Neural cell (in vitro differentiated cells): ENCODE results near the gene CENPS. TPM values are rescaled to one million over a fixed set of nuclear protein-coding genes. Genes with fewer than 3 reads are reported as not detected.

Experiments used
- H2AFZ ChIP-seq: fragments of 200-600, 300-800 bp; sonication (generic), shearing (Covaris generic); 2 replicates; pipeline ENCODE4 v1.6.0; 2014; ENCODE audit warnings: low read depth, mild to moderate bottlenecking, antibody characterized with exemption, low read length, moderate library complexity
- H3F3A ChIP-seq: fragments of 200-600 bp; shearing (Covaris generic); 2 replicates; pipeline ENCODE4 v1.6.1; 2016; ENCODE audit warnings: mild to moderate bottlenecking, moderate library complexity, mixed read lengths, antibody characterized with exemption, low read length; ENCODE audit not compliant: insufficient read depth, poor library complexity, severe bottlenecking
- H3K27ac ChIP-seq: fragments of 200-600, 300-800 bp; sonication (generic), shearing (Covaris generic); 2 replicates; pipeline ENCODE4 v1.5.1; 2014; ENCODE audit warnings: mild to moderate bottlenecking, low read length, moderate library complexity
- H3K27me3 ChIP-seq: fragments of 300-800, 200-600 bp; sonication (generic), shearing (Covaris generic); 2 replicates; pipeline ENCODE4 v1.6.0; 2014; ENCODE audit warnings: mild to moderate bottlenecking, low read depth, low read length, moderate library complexity; ENCODE audit not compliant: insufficient read depth
- H3K36me3 ChIP-seq: fragments of 300-800, 200-600 bp; sonication (generic), shearing (Covaris generic); 2 replicates; pipeline ENCODE4 v1.5.1; 2014; ENCODE audit warnings: mild to moderate bottlenecking, antibody characterized with exemption, low read length, moderate library complexity; ENCODE audit not compliant: insufficient read depth
- H3K4me2 ChIP-seq: fragments of 300-800, 200-600 bp; sonication (generic), shearing (Covaris generic); 2 replicates; pipeline ENCODE4 v1.6.0; 2014; ENCODE audit warnings: mild to moderate bottlenecking, low read length
- H3K4me3 ChIP-seq: fragments of 300-800, 200-600 bp; sonication (generic), shearing (Covaris generic); 2 replicates; pipeline ENCODE4 v1.5.1; 2014; ENCODE audit warnings: mild to moderate bottlenecking, low read length, moderate library complexity
- H3K79me2 ChIP-seq: fragments of 200-600 bp; shearing (Covaris generic); replicated peaks from 2 replicates; pipeline ENCODE4 v1.6.0; 2014; ENCODE audit warnings: mild to moderate bottlenecking, low read length, moderate library complexity; ENCODE audit not compliant: insufficient read depth
- H3K9ac ChIP-seq: fragments of 300-800, 200-600 bp; sonication (generic), shearing (Covaris generic); 2 replicates; pipeline ENCODE4 v1.6.1; 2016; ENCODE audit warnings: mild to moderate bottlenecking, low read length, mixed read lengths
- H3K9me2 ChIP-seq: fragments of 200-600 bp; shearing (Covaris generic); 2 replicates; pipeline ENCODE4 v1.6.1; 2016; ENCODE audit warnings: mild to moderate bottlenecking, low read length, mixed read lengths; ENCODE audit not compliant: insufficient read depth
- H3K9me3 ChIP-seq: fragments of 200-600, 300-800 bp; sonication (generic), shearing (Covaris generic); 2 replicates; pipeline ENCODE4 v1.6.1; 2016; ENCODE audit warnings: mild to moderate bottlenecking, mixed run types, low read length, moderate library complexity, mixed read lengths
- H4K20me1 ChIP-seq: fragments of 200-600 bp; shearing (Covaris generic); 2 replicates; pipeline ENCODE4 v1.6.1; 2016; ENCODE audit warnings: mild to moderate bottlenecking, mixed run types; ENCODE audit not compliant: insufficient read depth
- CTCF ChIP-seq: fragments of 450-650 bp; IDR thresholded peaks from 2 replicates; pipeline ENCODE4 v1.5.1; 2014; ENCODE audit warnings: antibody characterized with exemption, mild to moderate bottlenecking, moderate library complexity; ENCODE audit not compliant: poor library complexity, severe bottlenecking
- EP300 ChIP-seq: fragments of 450-650 bp; conservative IDR thresholded peaks from 2 replicates; pipeline ENCODE4 v1.6.1; 2014; ENCODE audit warnings: antibody characterized with exemption, mild to moderate bottlenecking, moderate library complexity; ENCODE audit not compliant: poor library complexity, severe bottlenecking
- EZH2 ChIP-seq: fragments of 200-600, 300-800 bp; shearing (Covaris generic), sonication (generic); IDR thresholded peaks from 2 replicates; pipeline ENCODE4 v1.6.1; 2014; ENCODE audit warnings: antibody characterized with exemption, low read length, borderline replicate concordance, mild to moderate bottlenecking; ENCODE audit not compliant: insufficient read depth, poor library complexity, severe bottlenecking
- MXI1 ChIP-seq: fragments of 450-650 bp; conservative IDR thresholded peaks from 2 replicates; pipeline ENCODE4 v1.6.1; 2014; ENCODE audit warnings: antibody characterized with exemption, mild to moderate bottlenecking; ENCODE audit not compliant: poor library complexity, severe bottlenecking
- POLR2AphosphoS5 ChIP-seq: IDR thresholded peaks from 2 replicates; pipeline ENCODE4 v1.6.1; 2012
- RAD21 ChIP-seq: fragments of 450-650 bp; conservative IDR thresholded peaks from 2 replicates; pipeline ENCODE4 v1.6.1; 2014; ENCODE audit warnings: antibody characterized with exemption, mild to moderate bottlenecking, moderate library complexity
- REST ChIP-seq: IDR thresholded peaks from 2 replicates; pipeline ENCODE4 v1.6.1; 2012; ENCODE audit warnings: borderline replicate concordance
- SMC3 ChIP-seq: fragments of 450-650 bp; conservative IDR thresholded peaks from 2 replicates; pipeline ENCODE4 v1.6.1; 2014; ENCODE audit warnings: antibody characterized with exemption, mild to moderate bottlenecking, moderate library complexity; ENCODE audit not compliant: poor library complexity
- TAF1 ChIP-seq: IDR thresholded peaks from 2 replicates; pipeline ENCODE4 v1.6.1; 2012; ENCODE audit warnings: low read depth
- polyA plus RNA-seq: library from polyadenylated mRNA; depleted of rRNA; stranded (reverse); fragments of >200 nt; gene quantifications from 2 replicates; pipeline ENCODE4 v1.2.3, GENCODE V29; 2014

CENPS gene
- polyA plus RNA-seq, 1 donor from 2014 or later = 16.5 TPM

DNA sequence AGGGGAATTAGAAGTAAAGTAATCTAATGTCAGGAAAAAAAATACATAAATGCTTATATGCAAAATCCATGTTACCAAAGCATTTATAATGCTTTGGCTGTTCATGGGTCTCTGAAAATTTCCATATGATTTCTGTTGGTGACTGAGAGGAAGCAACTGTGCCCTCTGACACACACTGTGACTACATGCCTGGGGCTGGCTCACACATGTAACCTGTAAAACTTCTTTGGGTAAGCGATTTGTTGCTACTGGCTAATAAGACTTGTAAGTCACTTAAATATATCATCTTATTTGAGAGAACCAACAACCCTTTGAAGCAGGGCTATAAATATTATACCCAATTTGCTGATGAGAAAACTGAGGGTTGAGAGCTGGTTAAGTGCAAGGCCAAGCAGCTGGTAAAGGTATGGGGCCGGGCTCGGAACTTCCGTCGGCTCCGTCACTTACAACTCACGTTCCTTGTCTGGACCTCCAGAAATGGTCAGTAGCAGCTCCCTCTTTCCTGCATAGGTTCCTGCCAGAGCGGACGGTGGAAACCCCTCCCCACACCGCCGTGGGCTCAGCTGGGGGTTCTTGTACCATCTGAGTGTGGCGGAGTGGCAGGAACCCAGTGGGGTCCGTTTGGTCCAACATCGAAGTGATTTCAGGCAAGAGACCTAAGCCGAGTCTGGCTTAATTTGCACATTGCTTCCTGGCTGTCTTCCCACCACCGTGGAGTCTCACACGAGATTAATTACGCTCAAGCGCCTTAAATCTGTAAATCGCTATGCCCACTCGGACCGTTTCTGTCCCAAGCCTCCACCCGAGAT lies 41.4 kb downstream of the CENPS start:
- Histone ChIP-seq H4K20me1 (no peaks in the 10 kb centered on the region), H3K36me3 (no peaks in the 10 kb centered on the region), H3K9me2 (no peaks in the 10 kb centered on the region), H3K9ac (peak overlapping the region; percentile 76), H3K27ac (peak overlapping the region; percentile 40), H2AFZ (peak overlapping the region; percentile 63), H3K4me3 (peak overlapping the region; percentile 95), H3K9me3 (no peaks in the 10 kb centered on the region), H3K4me2 (peak overlapping the region; percentile 18), H3K79me2 (peaks cover 13% of the 10 kb centered on the region), H3K27me3 (no peaks in the 10 kb centered on the region), H3F3A (no peaks in the 10 kb centered on the region)
- TF ChIP-seq EZH2 (no peak), CTCF (no peak), REST (no peak), EP300 (no peak), MXI1 (no peak), TAF1 (no peak), POLR2AphosphoS5 (no peak), SMC3 (no peak), RAD21 (no peak)

- Histone ChIP-seq H3K4me3 (peak within 1 kb of the TSS; percentile 95), H4K20me1 (no peaks in the 10 kb centered on the region), H3K4me2 (peak within 1 kb of the TSS; percentile 18), H2AFZ (peak within 1 kb of the TSS; percentile 63), H3F3A (no peaks in the 10 kb centered on the region), H3K9ac (peak within 1 kb of the TSS; percentile 76), H3K79me2 (peaks cover 16% of the 10 kb centered on the region), H3K36me3 (no peaks in the 10 kb centered on the region), H3K9me2 (no peaks in the 10 kb centered on the region), H3K27ac (peak within 1 kb of the TSS; percentile 40), H3K27me3 (no peaks in the 10 kb centered on the region), H3K9me3 (no peaks in the 10 kb centered on the region)
- peak; percentile 97 for TF ChIP-seq MXI1
- TF ChIP-seq EZH2 = no peak
- no peak for TF ChIP-seq TAF1
- TF ChIP-seq CTCF = no peak
- no peak for TF ChIP-seq SMC3
- no peak for TF ChIP-seq RAD21
- peak; percentile 52 for TF ChIP-seq EP300
- TF ChIP-seq POLR2AphosphoS5 = peak; percentile 79
- TF ChIP-seq REST = no peak
These were observed 42.2 kb downstream of the CENPS start, which contains the start of gene DFFA for GRCh38 chr1:10472220-10473144. Gene DFFA, minus strand, starts transcription at chr1:10472529. Its CDS starts 71 bp downstream, at chr1:10472458.
